OCI-LY1 (cell line): ENCODE measurements around the gene ABHD17C.

Experiments used
- H2AFZ ChIP-seq: fragments of 200-600 bp; sonication (generic), shearing (Covaris generic); 2 replicates; pipeline ENCODE4 v1.6.0; 2014; ENCODE audit warnings: antibody characterized with exemption, mild to moderate bottlenecking, low read length
- H3F3A ChIP-seq: fragments of 200-600 bp; sonication (generic), shearing (Covaris generic); 2 replicates; pipeline ENCODE4 v1.6.0; 2014; ENCODE audit warnings: mild to moderate bottlenecking, antibody characterized with exemption, low read length, moderate library complexity; ENCODE audit not compliant: insufficient read depth
- H3K27ac ChIP-seq: fragments of 200-600 bp; sonication (generic); 2 replicates; pipeline ENCODE4 v1.5.1; 2014; ENCODE audit warnings: low read length, mixed run types, mild to moderate bottlenecking, low read depth; ENCODE audit not compliant: poor library complexity, severe bottlenecking
- H3K27me3 ChIP-seq: fragments of 200-600 bp; sonication (generic); 2 replicates; pipeline ENCODE4 v1.6.0; 2014; ENCODE audit warnings: antibody characterized with exemption, mild to moderate bottlenecking, low read length, moderate library complexity; ENCODE audit not compliant: insufficient read depth
- H3K36me3 ChIP-seq: fragments of 200-600 bp; sonication (generic); 2 replicates; pipeline ENCODE4 v1.6.1; 2014; ENCODE audit warnings: mild to moderate bottlenecking, antibody characterized with exemption, low read length, moderate library complexity, mixed read lengths; ENCODE audit not compliant: insufficient read depth
- H3K4me1 ChIP-seq: fragments of 200-600 bp; sonication (generic); 2 replicates; pipeline ENCODE4 v1.5.1; 2014; ENCODE audit warnings: mild to moderate bottlenecking, low read length, moderate library complexity; ENCODE audit not compliant: insufficient read depth, severe bottlenecking
- H3K4me2 ChIP-seq: fragments of 200-600 bp; sonication (generic), shearing (Covaris generic); 2 replicates; pipeline ENCODE4 v1.6.1; 2014; ENCODE audit warnings: low read length
- H3K4me3 ChIP-seq: fragments of 200-600 bp; sonication (generic); 2 replicates; pipeline ENCODE4 v1.5.1; 2014; ENCODE audit warnings: low read length, low read depth, mild to moderate bottlenecking, mixed read lengths; ENCODE audit not compliant: poor library complexity, severe bottlenecking
- H3K79me2 ChIP-seq: fragments of 200-600 bp; shearing (Covaris generic); 2 replicates; pipeline ENCODE4 v1.6.1; 2016; ENCODE audit warnings: mixed run types, low read length, mixed read lengths; ENCODE audit not compliant: insufficient read depth
- H3K9ac ChIP-seq: fragments of 200-600 bp; sonication (generic), shearing (Covaris generic); 2 replicates; pipeline ENCODE4 v1.6.1; 2014; ENCODE audit warnings: mild to moderate bottlenecking, low read length, mixed read lengths
- H3K9me2 ChIP-seq: fragments of 200-600 bp; sonication (generic), shearing (Covaris generic); 2 replicates; pipeline ENCODE4 v1.6.1; 2014; ENCODE audit warnings: low read depth, mild to moderate bottlenecking, low read length, mixed read lengths
- H3K9me3 ChIP-seq: fragments of 200-600 bp; shearing (Covaris generic); 2 replicates; pipeline ENCODE4 v1.6.1; 2014; ENCODE audit warnings: low read length, mixed read lengths
- H4K20me1 ChIP-seq: fragments of 200-600 bp; sonication (generic), shearing (Covaris generic); 2 replicates; pipeline ENCODE4 v1.6.0; 2016; ENCODE audit warnings: mild to moderate bottlenecking, low read length; ENCODE audit not compliant: insufficient read depth
- EZH2 ChIP-seq: fragments of 200-600 bp; sonication (generic), shearing (Covaris generic); IDR thresholded peaks from 2 replicates; pipeline ENCODE4 v1.8.0; 2017; ENCODE audit warnings: borderline replicate concordance, mixed run types, mild to moderate bottlenecking, antibody characterized with exemption, low read length, moderate library complexity, mixed read lengths
- TF ChIP-seq, protein P1 (sequence below): fragments of 200-600 bp; sonication (generic), shearing (Covaris generic); IDR thresholded peaks from 2 replicates; pipeline ENCODE4 v1.5.1; 2017; ENCODE audit warnings: mild to moderate bottlenecking, antibody characterized with exemption, low read length, moderate library complexity, mixed read lengths

Gene ABHD17C

DNA sequence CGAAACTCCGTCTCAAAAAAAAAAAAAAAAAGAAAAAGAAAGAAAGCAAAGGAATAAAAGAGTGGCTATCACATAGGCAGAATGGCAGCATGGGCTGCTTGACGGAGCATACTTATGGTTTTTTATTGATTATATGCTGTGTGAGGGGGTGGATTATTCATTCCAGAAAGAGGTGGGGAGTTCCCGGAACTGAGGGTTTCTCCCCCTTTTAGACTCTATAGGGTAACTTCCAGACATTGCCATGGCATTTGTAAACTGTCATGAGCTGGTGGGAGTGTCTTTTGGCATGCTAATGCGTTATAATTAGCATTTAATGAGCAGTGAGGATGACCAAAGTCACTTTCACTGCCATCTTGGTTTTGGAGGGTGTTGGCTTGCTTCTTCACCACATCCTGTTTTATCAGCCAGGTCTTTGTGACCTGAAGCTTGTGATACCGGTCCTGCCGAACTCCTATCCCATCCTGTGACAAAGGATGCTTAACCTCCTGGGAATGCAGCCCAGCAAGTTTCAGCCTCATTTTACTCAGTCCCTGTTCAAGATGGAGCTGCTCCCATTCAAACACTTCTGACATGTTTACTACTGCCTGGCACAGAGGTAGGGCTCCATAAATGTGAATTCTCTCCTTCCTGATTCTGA, 15.8 kb upstream of the ABHD17C start:
- Histone ChIP-seq H3F3A (no peaks in the 10 kb centered on the region), H4K20me1 (no peaks in the 10 kb centered on the region), H3K9ac (no peak overlapping the region), H3K36me3 (no peaks in the 10 kb centered on the region), H2AFZ (no peak overlapping the region), H3K79me2 (no peaks in the 10 kb centered on the region), H3K4me3 (no peak overlapping the region), H3K27ac (no peak overlapping the region), H3K9me2 (no peaks in the 10 kb centered on the region), H3K4me1 (no peaks in the 10 kb centered on the region), H3K27me3 (peaks cover 5% of the 10 kb centered on the region; the same call in 1 of the 2 replicates), H3K4me2 (no peak overlapping the region), H3K9me3 (no peaks in the 10 kb centered on the region)
- TF ChIP-seq, protein P1, sequence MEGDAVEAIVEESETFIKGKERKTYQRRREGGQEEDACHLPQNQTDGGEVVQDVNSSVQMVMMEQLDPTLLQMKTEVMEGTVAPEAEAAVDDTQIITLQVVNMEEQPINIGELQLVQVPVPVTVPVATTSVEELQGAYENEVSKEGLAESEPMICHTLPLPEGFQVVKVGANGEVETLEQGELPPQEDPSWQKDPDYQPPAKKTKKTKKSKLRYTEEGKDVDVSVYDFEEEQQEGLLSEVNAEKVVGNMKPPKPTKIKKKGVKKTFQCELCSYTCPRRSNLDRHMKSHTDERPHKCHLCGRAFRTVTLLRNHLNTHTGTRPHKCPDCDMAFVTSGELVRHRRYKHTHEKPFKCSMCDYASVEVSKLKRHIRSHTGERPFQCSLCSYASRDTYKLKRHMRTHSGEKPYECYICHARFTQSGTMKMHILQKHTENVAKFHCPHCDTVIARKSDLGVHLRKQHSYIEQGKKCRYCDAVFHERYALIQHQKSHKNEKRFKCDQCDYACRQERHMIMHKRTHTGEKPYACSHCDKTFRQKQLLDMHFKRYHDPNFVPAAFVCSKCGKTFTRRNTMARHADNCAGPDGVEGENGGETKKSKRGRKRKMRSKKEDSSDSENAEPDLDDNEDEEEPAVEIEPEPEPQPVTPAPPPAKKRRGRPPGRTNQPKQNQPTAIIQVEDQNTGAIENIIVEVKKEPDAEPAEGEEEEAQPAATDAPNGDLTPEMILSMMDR, result no peak
- no peak for TF ChIP-seq EZH2

DNA sequence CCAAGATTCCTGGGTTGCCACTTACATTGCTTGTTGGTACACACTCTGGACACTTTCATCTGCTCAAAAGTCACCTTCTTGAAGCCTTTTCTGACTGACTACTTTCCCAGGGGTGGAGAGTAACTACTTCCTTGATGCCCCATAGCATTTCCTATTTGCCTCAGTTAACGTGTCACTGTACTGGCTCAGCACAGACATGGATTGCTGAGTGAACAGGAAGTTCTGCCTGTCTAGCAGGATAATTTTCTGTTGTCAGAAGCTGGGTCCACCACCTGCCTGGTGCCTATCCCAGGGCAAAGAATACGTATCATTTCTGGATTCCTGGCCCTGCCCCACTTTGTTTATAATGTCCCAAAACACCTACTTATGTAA, 15.3 kb upstream of the ABHD17C start:
- H3K36me3 ChIP-seq, result no peaks in the 10 kb centered on the region
- H3K9me2 ChIP-seq, result no peaks in the 10 kb centered on the region
- H3K4me1 ChIP-seq, result no peaks in the 10 kb centered on the region
- H2AFZ ChIP-seq, result no peak overlapping the region
- no peaks in the 10 kb centered on the region for H3K9me3 ChIP-seq
- no peak overlapping the region for H3K4me2 ChIP-seq
- H3K27ac ChIP-seq, result no peak overlapping the region
- no peak for TF ChIP-seq EZH2
- TF ChIP-seq, protein P1, result no peak
- H4K20me1 ChIP-seq, result no peaks in the 10 kb centered on the region
- H3F3A ChIP-seq, result no peaks in the 10 kb centered on the region
- H3K4me3 ChIP-seq, result no peak overlapping the region
- no peaks in the 10 kb centered on the region for H3K79me2 ChIP-seq
- no peak overlapping the region for H3K9ac ChIP-seq
- H3K27me3 ChIP-seq, result peaks cover 5% of the 10 kb centered on the region; the same call in 1 of the 2 replicates

DNA sequence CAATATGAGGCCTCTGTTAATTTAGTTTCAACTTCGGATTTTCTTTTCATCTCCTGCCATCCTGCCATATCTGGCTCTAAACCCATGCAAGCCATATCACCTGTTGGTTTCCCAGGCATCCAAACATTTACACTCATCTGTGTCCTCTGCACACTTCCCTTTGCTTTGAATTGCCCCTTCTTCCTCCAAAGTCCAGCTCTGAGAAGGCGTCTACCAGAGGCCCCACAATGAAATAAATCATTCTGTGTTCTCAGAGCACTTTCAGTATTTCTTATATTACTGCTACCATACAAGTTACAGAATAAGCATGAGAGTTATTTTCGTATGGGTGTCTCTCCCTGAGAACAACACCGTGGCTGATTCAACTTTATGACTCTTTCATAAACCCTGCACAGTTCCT, 12.9 kb upstream of the ABHD17C start:
- no peak for TF ChIP-seq EZH2
- Histone ChIP-seq H3K4me2 (no peak overlapping the region), H4K20me1 (no peaks in the 10 kb centered on the region), H3K4me3 (no peak overlapping the region), H3K27me3 (peaks cover 5% of the 10 kb centered on the region; the same call in 1 of the 2 replicates), H3K36me3 (no peaks in the 10 kb centered on the region), H3K27ac (no peak overlapping the region), H3K4me1 (no peaks in the 10 kb centered on the region), H2AFZ (no peak overlapping the region), H3K9me3 (no peaks in the 10 kb centered on the region), H3F3A (no peaks in the 10 kb centered on the region), H3K9me2 (no peaks in the 10 kb centered on the region), H3K79me2 (no peaks in the 10 kb centered on the region), H3K9ac (no peak overlapping the region)

DNA sequence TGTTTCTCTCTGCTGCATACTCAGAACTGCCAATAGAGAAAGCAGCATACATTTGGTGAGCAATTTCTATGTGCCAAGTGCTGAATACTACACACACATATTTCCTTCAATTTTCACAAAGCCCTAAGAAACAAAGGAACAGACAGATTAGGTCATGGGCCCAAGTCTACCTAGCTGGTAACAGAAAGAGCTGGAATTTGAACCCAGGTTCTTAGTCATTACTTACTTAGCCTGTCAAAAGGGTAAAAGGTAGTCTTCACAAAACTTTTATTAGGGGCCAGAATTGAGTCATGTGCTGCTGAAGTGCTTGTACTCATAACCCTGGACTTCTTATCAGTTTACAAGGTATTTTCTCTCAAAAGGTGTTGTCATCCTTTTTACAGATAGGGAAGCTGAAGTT, 10.4 kb upstream of the ABHD17C start:
- no peaks in the 10 kb centered on the region for H3K79me2 ChIP-seq
- TF ChIP-seq EZH2, result no peak
- TF ChIP-seq, protein P1, result no peak

More for the DNA sequence above, 10.4 kb upstream of the ABHD17C start:
- Histone ChIP-seq H3K4me2 (no peak overlapping the region), H3K27ac (no peak overlapping the region), H3K9ac (no peak overlapping the region), H3K36me3 (no peaks in the 10 kb centered on the region), H2AFZ (no peak overlapping the region), H3K27me3 (peaks cover 5% of the 10 kb centered on the region; the same call in 1 of the 2 replicates), H3F3A (no peaks in the 10 kb centered on the region), H3K4me1 (no peaks in the 10 kb centered on the region), H3K9me3 (no peaks in the 10 kb centered on the region), H3K9me2 (no peaks in the 10 kb centered on the region), H3K4me3 (no peak overlapping the region), H4K20me1 (no peaks in the 10 kb centered on the region)
